Skin of body (tissue), 3 donors: ENCODE measurements around the gene DLL1. TPM values are rescaled to one million over a fixed set of nuclear protein-coding genes. Genes with fewer than 3 reads are reported as not detected.

ENCODE experiments used
- DNase-seq: peaks from one replicate; lab custom pipeline; 2025; lab: John Stamatoyannopoulos, UW
- small RNA-seq: library from RNA; depleted of rRNA; stranded (forward); fragments of <200 nt; gene quantifications from one replicate; pipeline ENCODE3, GENCODE V24; 2014; ENCODE audit warnings: low replicate concordance
- total RNA-seq: library from RNA; depleted of rRNA; stranded (reverse); fragments of >200 nt; gene quantifications from one replicate; pipeline ENCODE4 v1.2.3, GENCODE V29; 2014

DLL1 gene
- total RNA-seq, 1 donor from 2014 or later = 11.2 TPM

GRCh38 chr6:170234419-170234818, 56.5 kb downstream of the DLL1 start:
- no peak for DNase-seq

GRCh38 chr6:170233286-170234205, 57.3 kb downstream of the DLL1 start:
- no peak for DNase-seq

Small RNA genes within 50 kb of the gene (small RNA-seq; reads per million reads assigned to genes)
- gene MIR4644 = not detected

Other genes with a start within 250 kb of the DLL1 start
- 19.2 TPM for gene FAM120B, start 15.7 kb upstream of the DLL1 start, total RNA-seq